HG02610 (cell line): ENCODE data around the gene UQCC5.

Experiments used
- ATAC-seq: cut with Tn5 transposase; IDR thresholded peaks from one replicate; pipeline ENCODE4 v1.9.1; 2021; ENCODE audit warnings: mild to moderate bottlenecking, moderate library complexity; ENCODE audit not compliant: unreplicated experiment

Gene UQCC5

DNA sequence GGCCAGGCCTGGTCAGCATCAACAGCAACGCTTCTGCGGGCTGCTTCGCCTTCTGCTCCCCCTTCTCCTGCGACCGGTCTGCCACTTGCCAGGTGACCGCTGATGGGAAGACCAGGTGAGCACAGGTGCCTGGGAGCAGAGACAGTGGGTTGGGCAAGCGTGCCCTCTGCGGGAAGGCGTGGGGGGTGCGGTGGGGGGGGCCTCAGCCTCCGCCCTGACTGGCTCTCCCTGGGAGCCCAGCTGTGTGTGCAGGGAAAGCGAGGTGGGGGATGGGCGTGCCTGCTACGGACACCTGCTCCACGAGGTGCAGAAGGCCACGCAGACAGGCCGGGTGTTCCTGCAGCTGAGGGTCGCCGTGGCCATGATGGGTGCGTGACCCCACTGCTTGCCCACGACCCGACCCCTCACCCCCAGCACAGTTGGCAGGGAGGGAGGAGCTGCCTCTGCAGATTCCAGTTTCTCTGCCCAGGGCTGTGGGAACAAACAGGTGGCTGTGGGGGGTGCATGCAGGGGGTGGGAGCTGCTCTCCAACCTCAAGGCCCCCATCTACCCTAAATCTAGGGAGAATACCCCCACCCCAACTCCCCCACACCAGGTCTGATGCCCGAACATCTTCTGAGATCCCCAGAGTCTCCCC is 32.5 kb upstream of the UQCC5 start:
- no peak for ATAC-seq

DNA sequence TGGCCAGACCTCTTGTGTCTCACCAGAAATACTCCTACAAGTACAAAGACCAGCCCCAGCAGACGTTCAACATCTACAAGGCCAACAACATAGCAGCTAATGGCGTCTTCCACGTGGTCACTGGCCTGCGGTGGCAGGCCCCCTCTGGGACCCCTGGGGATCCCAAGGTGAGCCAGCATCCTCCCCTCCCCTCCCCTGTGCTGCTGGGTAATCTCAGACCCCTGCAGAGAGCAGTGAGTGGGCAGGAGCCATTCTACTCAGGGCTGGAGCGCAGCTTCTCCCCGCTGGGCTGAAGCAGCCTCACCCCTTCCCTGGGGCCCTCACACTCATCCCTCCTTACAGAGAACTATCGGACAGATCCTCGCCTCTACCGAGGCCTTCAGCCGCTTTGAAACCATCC is 31.4 kb upstream of the UQCC5 start:
- ATAC-seq, result no peak

DNA sequence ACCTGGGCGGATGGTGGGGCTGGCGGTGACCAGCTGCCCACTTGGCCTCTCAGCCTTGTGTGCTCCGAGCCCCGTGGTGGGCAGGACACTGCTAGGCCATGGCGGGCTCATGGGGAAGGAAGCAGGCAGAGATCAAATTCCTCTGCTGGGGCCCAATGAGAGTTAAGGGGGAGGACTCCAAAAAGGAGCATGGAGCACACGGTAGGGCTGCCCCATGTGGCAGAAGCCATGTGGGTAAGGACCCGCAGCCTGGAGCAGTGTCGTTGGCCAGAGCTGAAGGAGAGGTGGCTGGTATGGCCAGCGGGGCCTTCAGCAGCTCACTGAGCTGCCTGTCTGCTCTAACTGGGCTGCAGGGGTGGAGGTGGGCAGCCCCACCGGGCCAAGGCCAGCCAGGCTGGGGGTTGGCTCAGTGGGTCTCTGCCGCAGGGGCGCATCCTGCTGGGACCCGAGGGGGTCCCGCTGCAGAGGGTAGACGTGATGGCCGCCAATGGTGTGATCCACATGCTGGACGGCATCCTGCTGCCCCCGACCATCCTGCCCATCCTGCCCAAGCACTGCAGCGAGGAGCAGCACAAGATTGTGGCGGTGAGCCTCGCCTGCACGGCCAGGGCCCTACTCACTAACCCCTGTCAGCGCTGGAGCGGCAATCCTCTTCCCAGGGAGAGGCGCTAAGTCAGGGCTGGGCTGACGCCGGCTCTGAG is 30.0 kb upstream of the UQCC5 start:
- no peak for ATAC-seq

DNA sequence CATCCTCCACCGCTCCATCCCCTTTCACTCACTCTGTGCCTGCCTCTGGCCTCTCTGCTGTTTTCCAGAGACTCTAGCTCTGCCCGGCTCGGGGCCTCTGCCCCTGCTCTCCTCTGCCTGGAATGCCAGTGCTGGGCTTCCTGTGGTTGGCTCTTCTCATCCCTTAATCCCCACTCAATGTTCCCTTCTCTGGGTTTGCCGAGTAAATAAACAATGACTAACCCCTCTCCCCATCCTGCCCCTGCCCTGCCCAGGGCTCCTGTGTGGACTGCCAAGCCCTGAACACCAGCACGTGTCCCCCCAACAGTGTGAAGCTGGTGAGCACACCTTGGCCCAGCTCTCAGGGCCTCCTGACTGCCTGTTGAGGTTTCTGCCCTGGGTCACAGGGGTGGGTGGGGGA is 29.0 kb upstream of the UQCC5 start:
- no peak for ATAC-seq

DNA sequence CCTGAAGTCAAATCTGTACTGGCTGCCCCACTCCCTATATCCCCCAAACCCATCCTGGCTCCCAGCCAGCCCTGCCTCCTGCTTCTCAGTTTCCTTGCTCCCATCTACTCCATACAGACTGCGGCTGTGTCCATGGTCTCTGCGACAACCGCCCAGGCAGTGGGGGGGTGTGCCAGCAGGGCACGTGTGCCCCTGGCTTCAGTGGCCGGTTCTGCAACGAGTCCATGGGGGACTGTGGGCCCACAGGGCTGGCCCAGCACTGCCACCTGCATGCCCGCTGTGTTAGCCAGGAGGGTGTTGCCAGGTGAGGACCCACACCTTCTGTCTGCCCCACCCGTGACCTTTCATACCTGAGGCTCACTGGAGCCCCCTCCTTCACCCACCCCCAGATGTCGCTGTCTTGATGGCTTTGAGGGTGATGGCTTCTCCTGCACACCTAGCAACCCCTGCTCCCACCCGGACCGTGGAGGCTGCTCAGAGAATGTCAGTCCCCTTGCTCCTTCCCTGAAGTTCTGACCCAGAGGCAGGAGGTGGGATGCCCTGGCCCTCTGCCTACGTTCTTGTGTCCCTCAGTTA is 26.6 kb upstream of the UQCC5 start:
- ATAC-seq, result no peak

- ATAC-seq, result no peak
Measured at GRCh38 chr3:52511509-52511908, 24.9 kb upstream of the UQCC5 start.

- ATAC-seq, result no peak
Measured at GRCh38 chr3:52512105-52512504, 24.3 kb upstream of the UQCC5 start.

GRCh38 chr3:52512727-52513126 is 23.7 kb upstream of the UQCC5 start:
- ATAC-seq, result no peak

- ATAC-seq, result no peak
Measured at GRCh38 chr3:52513281-52513680, 23.1 kb upstream of the UQCC5 start.

GRCh38 chr3:52514576-52514975 is 21.8 kb upstream of the UQCC5 start:
- no peak for ATAC-seq

- no peak for ATAC-seq
Measured at GRCh38 chr3:52515192-52515591, 21.2 kb upstream of the UQCC5 start.

DNA sequence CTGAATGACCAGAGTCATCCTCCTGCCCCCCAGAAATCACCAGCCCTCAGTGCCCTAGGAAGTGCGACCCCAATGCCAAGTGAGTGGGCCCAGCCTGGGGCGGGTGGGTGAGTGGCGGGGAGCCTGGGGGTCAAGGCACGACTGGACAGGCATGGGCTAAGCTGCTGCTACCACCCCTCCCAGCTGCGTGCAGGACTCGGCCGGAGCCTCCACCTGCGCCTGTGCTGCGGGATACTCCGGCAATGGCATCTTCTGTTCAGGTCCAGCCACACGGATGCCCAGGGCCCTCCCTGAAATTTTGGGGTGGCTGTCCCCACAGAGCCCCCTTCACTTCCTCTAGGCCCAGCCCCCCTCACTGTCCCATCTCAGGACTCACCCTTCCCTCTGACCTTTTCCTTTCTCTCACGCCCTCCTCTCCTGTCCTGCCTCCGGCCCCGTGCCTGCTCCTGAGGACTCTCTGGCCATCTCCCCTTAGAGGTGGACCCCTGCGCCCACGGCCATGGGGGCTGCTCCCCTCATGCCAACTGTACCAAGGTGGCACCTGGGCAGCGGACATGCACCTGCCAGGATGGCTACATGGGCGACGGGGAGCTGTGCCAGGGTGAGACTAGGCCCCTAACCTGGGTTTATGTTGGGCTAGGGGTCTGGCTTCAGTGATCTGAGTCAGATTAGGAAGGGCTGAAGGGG is 19.8 kb upstream of the UQCC5 start:
- no peak for ATAC-seq

DNA sequence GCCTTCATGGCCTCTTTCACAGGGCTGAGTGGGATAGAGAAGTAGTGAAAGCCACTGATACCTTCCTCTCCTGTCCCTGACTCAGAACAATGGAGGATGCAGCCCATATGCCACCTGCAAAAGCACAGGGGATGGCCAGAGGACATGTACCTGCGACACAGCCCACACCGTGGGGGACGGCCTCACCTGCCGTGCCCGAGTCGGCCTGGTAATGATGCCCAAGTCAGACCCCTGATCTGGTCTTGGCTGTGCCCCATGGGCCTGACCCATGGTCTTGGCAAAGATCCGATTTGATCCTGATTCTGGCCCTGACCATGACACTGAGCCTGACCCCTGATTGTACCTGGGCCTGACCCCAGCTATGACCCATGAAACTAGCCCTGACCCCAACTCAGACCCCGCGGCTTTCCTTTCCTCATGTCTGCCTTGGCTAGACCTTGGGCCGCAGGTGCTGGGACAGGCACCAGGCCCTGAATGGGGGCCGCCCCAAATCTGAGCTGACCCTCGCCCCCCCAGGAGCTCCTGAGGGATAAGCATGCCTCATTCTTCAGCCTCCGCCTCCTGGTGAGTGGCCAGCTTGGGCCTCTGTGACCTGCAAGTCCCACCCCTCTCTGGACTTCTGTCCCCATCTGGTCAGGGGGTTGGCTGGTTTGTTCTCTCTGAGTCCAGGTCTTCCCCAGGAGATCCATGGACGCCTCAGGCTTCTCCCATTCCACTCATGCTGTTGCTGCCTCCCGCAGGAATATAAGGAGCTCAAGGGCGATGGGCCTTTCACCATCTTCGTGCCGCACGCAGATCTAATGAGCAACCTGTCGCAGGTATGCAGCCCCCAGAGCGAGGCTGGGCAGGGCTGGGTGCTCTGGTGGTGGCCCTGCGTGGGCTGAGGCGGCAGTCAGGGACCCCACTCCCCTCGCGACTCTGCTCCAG is 18.3 kb upstream of the UQCC5 start:
- no peak for ATAC-seq

GRCh38 chr3:52518723-52519444 is 17.5 kb upstream of the UQCC5 start:
- ATAC-seq, result no peak

DNA sequence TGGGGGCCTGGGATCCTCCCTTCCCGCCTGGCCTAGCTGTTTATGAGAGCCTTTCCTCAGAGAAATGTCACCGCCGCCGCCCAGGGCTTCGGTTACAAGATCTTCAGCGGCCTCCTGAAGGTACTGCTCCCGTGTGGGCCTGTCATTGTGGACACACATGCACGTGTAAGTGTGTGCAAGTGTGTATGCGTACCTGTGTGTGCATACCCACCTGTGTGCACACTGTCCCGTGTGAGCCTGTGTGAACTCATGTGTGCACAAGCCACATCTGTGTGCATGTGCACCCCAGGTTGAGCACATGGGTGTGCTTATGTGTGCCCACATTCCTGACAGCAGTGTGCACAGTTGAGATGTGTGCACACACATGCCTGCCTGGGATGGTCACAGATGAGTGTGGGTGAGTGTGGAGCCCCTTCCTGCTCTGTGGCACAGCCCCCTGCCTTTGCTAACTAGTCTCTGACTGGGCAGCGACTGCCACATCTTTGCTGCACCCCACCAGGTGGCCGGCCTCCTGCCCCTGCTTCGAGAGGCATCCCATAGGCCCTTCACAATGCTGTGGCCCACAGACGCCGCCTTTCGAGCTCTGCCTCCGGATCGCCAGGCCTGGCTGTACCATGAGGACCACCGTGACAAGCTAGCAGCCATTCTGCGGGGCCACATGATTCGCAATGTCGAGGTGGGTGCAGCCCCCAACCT is 16.8 kb upstream of the UQCC5 start:
- no peak for ATAC-seq

DNA sequence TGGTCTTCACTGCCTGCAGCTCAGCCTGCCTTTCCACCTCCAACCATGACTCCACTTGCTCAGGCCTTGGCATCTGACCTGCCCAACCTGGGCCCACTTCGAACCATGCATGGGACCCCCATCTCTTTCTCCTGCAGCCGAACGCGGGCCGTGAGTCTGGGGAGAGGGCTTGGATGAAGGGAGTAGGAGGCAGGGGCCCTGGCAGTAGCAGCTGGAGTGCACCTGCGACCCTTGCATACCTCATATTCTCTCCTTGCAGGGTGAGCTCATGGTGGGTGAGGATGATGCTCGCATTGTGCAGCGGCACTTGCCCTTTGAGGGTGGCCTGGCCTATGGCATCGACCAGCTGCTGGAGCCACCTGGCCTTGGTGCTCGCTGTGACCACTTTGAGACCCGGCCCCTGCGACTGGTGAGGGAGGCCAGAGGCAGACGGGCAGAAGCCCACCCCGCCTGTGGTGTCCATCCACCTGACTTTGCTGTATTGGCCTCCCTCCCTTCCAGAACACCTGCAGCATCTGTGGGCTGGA is 16.2 kb upstream of the UQCC5 start:
- ATAC-seq, result no peak

- no peak for ATAC-seq
Measured at GRCh38 chr3:52520716-52521487, 15.5 kb upstream of the UQCC5 start.

GRCh38 chr3:52521488-52521824 is 14.9 kb upstream of the UQCC5 start:
- ATAC-seq, result no peak
